GM21528 (cell line): Measurements from ENCODE around the gene NFRKB.

Experiments
- ATAC-seq: cut with Tn5 transposase; IDR thresholded peaks from one replicate; pipeline ENCODE4 v1.9.1; 2021; ENCODE audit warnings: mild to moderate bottlenecking, moderate library complexity; ENCODE audit not compliant: unreplicated experiment, low FRiP score

Gene NFRKB

DNA sequence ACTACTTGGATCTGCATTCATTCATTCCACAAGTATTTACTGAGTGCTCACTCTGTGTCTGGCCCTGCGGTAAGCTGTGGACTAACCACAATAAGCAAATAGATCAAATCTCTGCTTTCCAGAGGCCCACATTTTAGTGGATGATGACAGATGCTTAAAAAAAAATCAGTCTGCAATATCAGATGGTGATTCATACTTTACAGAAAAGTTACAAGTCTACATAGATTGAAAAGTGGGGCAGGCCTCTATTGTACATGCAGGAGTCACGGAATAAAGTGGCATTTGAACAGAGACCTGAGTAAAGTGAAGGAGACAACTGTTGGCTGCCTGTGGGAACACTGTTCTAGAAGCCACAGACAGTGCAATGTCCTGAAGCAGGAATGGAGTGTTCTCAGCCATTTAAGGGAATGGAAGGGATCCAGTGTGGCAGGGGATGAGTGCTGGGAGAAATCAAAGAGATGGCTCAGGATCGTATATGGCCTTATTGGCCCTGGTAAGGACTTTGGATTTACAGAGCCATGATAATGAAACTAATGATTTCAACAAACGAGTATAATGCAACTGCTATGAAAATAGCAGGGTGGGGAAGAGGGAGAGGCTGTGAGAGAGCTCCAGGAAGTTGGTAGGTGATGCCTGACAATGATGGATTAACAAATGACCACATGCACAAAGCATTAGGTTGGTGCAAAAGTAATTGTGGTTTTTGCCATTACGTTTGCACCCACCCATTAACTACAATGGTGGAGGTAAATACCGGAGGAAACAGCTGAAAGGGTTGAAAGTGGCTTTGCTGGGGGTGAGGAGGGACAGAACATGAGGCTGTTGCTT lies 48.7 kb downstream of the NFRKB start:
- no peak for ATAC-seq
